ENCODE data around the gene UCN3. TPM values are rescaled to one million over a fixed set of nuclear protein-coding genes. Genes with fewer than 3 reads are reported as not detected.

The UCN3 gene
- total RNA-seq, 1 donor from 2014 or later, result not detected

DNA sequence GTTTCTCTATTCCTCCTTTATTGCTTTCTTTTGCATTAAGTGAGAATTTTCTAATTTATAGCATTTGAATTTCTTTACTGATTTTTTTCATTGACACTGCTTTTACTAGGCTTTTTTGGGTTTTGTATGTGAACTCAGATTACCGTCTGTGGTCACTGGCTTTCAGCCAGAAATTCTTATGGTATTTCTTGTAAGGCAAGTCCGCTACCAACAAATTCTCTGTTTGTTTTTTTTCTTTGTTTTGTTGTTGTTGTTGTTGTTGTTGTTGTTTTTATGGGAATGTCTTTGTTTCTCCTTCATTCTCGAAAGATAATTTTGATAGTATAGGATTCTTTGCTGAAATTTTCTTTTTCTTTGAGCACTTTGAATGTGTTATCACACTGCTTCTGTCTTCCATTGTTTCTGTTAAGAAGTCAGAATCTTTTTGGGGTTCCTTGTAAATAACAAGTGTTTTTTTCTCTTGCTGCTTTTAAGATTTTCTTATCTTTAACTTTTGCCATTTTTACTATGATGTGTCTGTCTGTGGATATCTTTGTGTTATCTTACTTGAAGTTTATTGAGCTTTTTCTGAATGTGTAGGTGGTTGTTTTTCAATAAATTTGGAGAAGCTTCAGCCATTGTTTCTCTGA, 54.8 kb downstream of the UCN3 start:
- H3K36me3 Mint-ChIP-seq (ENCODE audit: low read depth, unreplicated experiment), result no peaks in the 10 kb centered on the region
- no peak overlapping the region for H3K4me3 Mint-ChIP-seq (ENCODE audit: unreplicated experiment)
- no peak for TF ChIP-seq CTCF (IDR thresholded peaks at IDR 0.05; ENCODE audit: unreplicated experiment)
- peaks cover 7% of the 10 kb centered on the region for H3K4me1 Mint-ChIP-seq (ENCODE audit: unreplicated experiment)
- H3K9me3 Mint-ChIP-seq (ENCODE audit: unreplicated experiment), result no peaks in the 10 kb centered on the region
- H3K27ac Mint-ChIP-seq (ENCODE audit: unreplicated experiment), result no peak overlapping the region
- no peak for DNase-seq (ENCODE audit: low spot score)
- peaks cover 2% of the 10 kb centered on the region for H3K27me3 Mint-ChIP-seq (ENCODE audit: unreplicated experiment)

- Mint-ChIP-seq H3K4me1 (ENCODE audit: unreplicated experiment) (peaks cover 7% of the 10 kb centered on the region), H3K27me3 (ENCODE audit: unreplicated experiment) (peaks cover 2% of the 10 kb centered on the region), H3K4me3 (ENCODE audit: unreplicated experiment) (no peak overlapping the region), H3K27ac (ENCODE audit: unreplicated experiment) (no peak overlapping the region), H3K36me3 (ENCODE audit: low read depth, unreplicated experiment) (no peaks in the 10 kb centered on the region), H3K9me3 (ENCODE audit: unreplicated experiment) (no peaks in the 10 kb centered on the region)
- DNase-seq (ENCODE audit: low spot score), result no peak
- TF ChIP-seq CTCF (IDR thresholded peaks at IDR 0.05; ENCODE audit: unreplicated experiment), result no peak
Observed at GRCh38 chr10:5423771-5424170, 59.0 kb downstream of the UCN3 start.

Other genes with a start within 250 kb of the UCN3 start
- gene AKR1C8, start 179.8 kb upstream of the UCN3 start, total RNA-seq (ENCODE audit: unreplicated experiment), result not detected
- gene AKR1C4, start 168.1 kb upstream of the UCN3 start, total RNA-seq (ENCODE audit: unreplicated experiment), result not detected
- gene TUBAL3, start 39.9 kb downstream of the UCN3 start, total RNA-seq (ENCODE audit: unreplicated experiment), result not detected
- gene NET1, start 47.6 kb downstream of the UCN3 start, total RNA-seq (ENCODE audit: unreplicated experiment), result 57.7 TPM
- gene CALML5, start 134.6 kb downstream of the UCN3 start, total RNA-seq (ENCODE audit: unreplicated experiment), result not detected
- not detected for gene CALML3, start 160.0 kb downstream of the UCN3 start, total RNA-seq (ENCODE audit: unreplicated experiment)